ENCODE measurements around the gene DLG2. TPM values are rescaled to one million over a fixed set of nuclear protein-coding genes. Genes with fewer than 3 reads are reported as not detected.
"Not testable (repeated sequence)": the region's sequence is repeated elsewhere in the genome, so short reads cannot be mapped to it uniquely, and the experiment has no call there.

DLG2 gene
- total RNA-seq, 2 donors from 2014 or later, result 5.9 to 7.4 TPM

- intact Hi-C loops (cut with DNase I), result no loop called here
- ATAC-seq, result no peak
- DNase-seq, result no peak
Measured at GRCh38 chr11:85391141-85391540, 236.0 kb downstream of the DLG2 start.

- ATAC-seq (no peak), DNase-seq (no peak)
- intact Hi-C loops (cut with DNase I), result no loop called here
Measured at GRCh38 chr11:85385547-85385946, 241.6 kb downstream of the DLG2 start.

DNA sequence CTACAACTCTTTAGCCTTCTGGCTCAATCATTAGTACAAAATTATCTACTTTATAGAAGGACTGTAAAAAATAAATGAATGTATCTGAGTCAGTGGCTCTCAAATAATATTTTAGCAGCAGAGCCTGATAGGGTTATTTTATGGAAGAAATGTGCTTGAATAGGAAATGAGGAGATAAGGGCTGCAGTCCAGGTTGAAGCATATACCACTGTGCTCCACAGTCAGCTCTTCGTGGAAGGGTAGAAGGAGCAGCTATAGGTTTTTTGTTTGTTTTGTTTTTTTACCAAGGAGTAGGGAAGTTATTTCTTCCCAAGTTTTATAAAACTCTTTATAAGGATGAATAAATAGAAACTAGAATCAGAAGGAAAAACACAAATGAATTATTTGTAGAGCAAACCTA, 242.0 kb downstream of the DLG2 start:
- intact Hi-C loops (cut with DNase I), result no loop called here
- DNase-seq (no peak), ATAC-seq (no peak)

DNA sequence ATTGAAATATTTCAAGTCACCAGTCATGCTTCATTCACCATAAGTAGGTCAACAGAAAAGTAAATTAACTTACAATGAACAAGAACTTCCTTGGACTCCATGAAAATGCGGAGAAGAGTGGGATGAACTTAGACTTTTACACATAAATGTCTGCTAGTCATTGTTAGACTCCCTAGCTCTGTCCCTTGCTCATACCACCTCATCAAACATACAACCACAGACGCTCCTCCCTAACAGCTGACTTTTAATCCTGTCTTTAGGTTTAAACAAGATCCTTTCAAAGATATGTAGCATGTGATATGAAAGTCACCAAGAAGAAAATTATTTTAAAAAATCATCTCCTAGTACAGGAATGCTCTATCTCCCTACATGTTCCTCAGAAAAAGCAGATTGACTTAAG, 248.1 kb downstream of the DLG2 start:
- DNase-seq (no peak), ATAC-seq (no peak)
- intact Hi-C loops (cut with DNase I), result no loop called here

DNA sequence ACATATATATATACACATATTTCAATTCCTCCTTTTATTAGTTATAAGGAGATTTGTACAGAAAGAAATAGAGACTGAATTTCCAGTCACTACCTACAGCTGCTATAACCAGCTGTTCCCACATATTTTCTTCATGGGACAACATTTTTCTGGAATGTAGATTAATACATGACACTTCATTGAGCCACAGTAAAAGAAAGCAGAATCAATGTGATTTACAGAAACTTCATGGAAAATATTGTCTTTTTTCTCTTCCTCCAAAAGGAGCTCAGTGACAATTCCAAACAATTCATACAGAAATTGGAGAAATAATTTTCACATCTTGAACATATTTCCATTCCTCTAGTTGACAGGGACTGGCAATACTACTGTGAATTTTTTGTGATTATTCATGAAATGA, 249.2 kb downstream of the DLG2 start:
- no peak for DNase-seq
- ATAC-seq, result no peak
- intact Hi-C loops (cut with DNase I), result no loop called here

GRCh38 chr11:85359859-85360258, 267.3 kb downstream of the DLG2 start:
- intact Hi-C loops (cut with DNase I), result no loop called here
- DNase-seq (no peak), ATAC-seq (no peak)

- DNase-seq (no peak), ATAC-seq (no peak)
- intact Hi-C loops (cut with DNase I), result no loop called here
Measured at GRCh38 chr11:85355921-85356320, 271.2 kb downstream of the DLG2 start.

DNA sequence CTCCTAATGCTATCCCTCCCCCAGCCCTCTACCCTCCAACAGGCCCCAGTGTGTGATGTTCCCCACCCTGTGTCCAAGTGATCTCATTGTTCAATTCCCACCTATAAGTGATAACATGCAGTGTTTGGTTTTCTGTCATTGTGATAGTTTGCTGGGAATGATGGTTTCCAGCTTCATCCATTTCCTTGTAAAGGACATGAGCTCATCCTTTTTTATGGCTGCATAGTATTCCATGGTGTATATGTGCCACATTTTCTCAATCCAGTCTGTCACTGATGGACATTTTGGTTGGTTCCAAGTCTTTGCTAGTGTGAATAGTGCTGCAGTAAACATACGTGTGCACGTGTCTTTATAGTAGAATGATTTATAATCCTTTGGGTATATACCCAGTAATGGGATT, 277.6 kb downstream of the DLG2 start:
- intact Hi-C loops (cut with DNase I); DNase-seq; ATAC-seq: not testable (repeated sequence)

DNA sequence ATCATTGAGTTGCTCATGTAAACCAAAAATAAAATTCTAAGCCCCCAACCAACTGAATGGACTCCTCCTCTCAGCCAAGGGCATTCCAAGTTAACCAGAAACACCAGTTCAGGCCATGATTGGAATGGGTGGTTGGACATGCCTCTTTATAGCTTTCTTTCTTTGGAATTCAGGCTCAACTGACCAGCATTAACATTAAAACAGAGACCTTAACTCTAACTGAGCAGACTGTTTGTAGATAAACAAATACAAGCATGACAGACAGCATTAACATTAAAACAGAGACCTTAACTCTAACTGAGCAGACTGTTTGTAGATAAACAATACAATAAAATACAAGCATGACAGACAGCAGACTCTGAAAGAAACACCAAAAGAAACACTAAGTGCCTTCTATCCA, 278.2 kb downstream of the DLG2 start:
- no peak for DNase-seq
- no peak for ATAC-seq

DNA sequence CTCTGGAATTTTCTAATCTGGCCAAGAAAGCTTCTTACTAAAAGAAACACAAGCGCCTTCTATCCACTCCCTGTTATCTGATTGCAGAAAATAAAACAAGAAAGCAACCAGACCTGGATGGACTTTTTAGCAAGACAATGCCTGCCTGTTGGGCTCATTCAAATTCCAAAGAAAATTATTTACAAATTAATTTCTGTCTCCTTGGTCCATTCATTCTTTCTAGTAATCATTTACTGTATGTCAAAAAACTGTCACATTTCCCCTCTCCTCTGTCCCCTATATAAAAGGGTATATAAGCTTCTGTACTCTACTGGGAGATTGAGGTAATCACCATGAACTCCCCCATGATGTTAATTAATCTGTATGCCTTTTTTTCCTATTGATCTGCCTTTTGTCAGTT, 279.9 kb downstream of the DLG2 start:
- ATAC-seq (no peak), DNase-seq (no peak)
- intact Hi-C loops (cut with DNase I), result no loop called here

More for the DNA sequence above, 278.2 kb downstream of the DLG2 start:
- intact Hi-C loops (cut with DNase I), result no loop called here

GRCh38 chr11:85346484-85346883, 280.7 kb downstream of the DLG2 start:
- no peak for DNase-seq
- no peak for ATAC-seq
- intact Hi-C loops (cut with DNase I), result no loop called here

DNA sequence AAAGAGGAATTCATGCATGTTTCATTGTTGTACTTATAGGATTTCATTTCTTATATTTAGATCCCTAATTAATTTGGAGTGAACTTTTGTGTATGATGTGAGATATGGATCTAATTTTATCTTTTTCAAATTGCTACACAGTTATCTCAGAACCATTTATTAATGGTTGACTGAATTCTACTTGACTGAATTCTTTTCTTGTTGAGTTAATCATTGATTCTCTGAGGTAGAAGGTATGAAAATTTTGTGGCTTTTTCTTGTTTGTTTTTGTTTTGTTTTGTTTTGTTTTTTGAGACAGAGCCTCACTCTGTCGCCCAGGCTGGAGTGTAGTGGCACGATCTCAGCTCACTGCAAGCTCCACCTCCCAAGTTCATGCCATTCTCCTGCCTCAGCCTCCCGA, 286.3 kb downstream of the DLG2 start:
- DNase-seq; ATAC-seq; intact Hi-C loops (cut with DNase I): not testable (repeated sequence)

DNA sequence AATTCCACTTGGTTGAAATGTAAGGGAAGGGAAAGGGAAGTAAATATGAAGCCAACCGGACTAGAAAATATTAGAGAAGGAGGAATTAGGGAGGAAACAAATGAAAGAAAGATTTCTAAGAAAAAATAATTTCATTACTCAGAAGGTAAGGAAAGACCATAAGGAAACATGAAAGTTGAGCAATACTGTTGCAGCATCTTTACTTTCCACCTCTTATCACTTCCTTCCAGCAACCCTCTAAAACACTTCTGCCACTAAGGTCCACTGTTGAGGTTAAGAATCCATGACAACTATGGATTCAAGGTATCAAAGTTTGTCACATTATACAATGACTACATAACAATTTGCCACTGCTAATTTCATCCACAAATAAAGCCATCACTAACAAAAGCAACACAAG, 308.6 kb downstream of the DLG2 start:
- ATAC-seq (no peak), DNase-seq (no peak)
- intact Hi-C loops (cut with DNase I), result no loop called here

GRCh38 chr11:85316967-85317366, 310.2 kb downstream of the DLG2 start:
- ATAC-seq (no peak), DNase-seq (no peak)
- intact Hi-C loops (cut with DNase I), result no loop called here

DNA sequence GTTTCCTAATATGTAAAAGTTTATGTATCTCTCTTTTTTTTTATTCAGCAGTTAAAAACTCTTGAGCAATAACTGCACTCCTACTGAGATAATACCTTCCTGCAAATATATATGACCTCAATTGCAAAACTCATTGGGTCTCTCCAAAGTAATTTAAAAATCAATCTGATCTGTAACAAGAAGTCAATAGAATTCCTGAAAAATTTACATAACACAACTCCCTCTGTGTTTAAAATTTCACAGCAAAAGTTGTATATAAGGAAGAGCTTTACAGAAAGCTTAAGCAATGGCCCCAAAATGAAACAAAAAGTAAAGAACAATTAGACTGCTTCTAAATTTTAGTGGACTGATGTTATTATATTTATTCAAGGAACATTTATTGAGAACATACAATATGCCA, 313.4 kb downstream of the DLG2 start:
- DNase-seq (no peak), ATAC-seq (no peak)
- intact Hi-C loops (cut with DNase I), result no loop called here

DNA sequence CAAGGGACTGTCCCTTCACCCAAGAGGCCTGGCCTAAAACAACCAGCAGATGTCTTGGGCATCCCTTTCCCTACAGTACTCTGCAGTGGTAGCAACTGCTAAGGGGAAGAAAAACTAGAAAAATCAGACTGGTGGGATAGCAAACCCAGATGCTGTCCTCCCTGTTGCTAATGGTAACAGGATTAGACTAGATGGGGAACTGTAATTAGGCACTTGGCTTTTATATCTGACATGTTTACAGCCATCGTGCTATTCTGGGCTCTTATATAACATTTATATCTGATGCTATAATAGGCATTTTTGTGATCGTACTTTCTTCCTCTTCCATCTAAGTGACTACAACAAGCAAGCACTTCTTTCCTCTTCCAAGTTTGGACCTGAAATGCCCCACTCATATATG, 316.7 kb downstream of the DLG2 start:
- intact Hi-C loops (cut with DNase I), result no loop called here
- ATAC-seq, result no peak
- DNase-seq, result no peak

GRCh38 chr11:85307366-85307765, 319.8 kb downstream of the DLG2 start:
- ATAC-seq (no peak), DNase-seq (no peak)
- intact Hi-C loops (cut with DNase I), result no loop called here

- intact Hi-C loops (cut with DNase I), result no loop called here
- ATAC-seq, result no peak
- no peak for DNase-seq
Measured at GRCh38 chr11:85301895-85302678, 325.1 kb downstream of the DLG2 start.

GRCh38 chr11:85299258-85299942, 327.7 kb downstream of the DLG2 start:
- ATAC-seq (no peak), DNase-seq (no peak)
- intact Hi-C loops (cut with DNase I), result no loop called here

DNA sequence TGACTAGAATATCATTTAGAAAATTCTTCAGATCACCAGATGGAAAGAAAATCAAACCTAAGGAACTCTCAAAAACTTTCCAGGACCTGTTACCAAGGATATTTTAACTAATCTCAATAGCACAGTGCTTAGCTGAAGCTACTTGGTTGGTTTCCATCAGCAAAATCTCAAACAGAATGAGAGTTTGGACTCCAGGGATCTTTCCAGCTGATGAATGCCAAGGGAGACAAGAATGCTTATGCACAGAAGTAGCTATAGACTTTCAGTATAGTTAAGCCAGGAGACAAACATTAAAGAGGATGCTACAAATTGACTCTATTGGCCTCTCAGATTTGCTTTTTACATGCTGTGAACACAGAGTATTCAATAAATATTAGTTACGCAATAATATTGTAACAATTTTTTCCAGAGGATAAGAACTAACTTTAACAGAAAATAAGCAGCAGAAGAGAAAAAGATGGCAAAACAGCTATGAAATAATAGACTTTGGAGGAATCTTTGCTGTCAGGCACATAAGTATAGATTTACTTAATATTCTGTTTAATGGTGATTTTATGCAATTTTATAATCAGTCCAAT, 331.4 kb downstream of the DLG2 start:
- intact Hi-C loops (cut with DNase I), result no loop called here
- DNase-seq, result no peak
- no peak for ATAC-seq

DNA sequence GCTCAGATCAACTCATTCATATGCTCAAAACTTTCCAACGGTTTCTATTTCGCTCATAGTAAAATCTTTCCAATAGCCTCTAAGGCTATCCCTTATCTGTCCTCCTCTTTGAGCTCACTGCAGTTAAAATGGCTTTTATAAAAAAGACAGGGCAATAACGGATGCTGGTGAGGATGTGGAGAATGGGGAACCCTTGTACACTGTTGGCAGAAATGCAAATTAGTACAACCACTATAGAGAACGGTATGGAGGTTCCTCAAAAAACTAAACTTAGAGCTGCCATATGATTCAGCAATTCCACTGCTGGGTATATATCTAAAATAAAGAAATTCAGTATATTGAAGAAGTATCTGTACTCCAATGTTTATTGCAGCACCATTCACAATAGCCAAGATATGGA, 345.6 kb downstream of the DLG2 start:
- intact Hi-C loops (cut with DNase I), result no loop called here
- DNase-seq (no peak), ATAC-seq (no peak)
